ENCODE measurements around the gene NFIB.

NFIB gene

DNA sequence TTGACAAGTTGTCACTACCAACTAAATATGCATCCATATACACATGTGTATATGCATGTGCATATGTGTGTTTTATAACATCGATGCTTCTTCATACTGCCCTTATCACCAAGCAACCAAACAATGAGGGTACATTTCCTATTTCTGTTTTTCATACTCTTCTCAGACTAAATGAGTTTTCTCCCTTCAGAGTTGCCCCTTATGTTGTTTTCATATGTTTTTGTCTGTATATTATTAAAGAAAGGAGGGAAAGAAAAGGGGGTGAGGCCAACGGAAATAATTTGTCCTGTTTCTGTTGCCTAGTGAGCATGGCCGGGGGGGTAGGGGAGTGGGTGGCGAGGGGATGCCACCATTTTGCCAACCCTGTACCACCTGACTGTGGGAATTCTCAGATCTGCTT, 28.8 kb upstream of the NFIB start:
- no peak for DNase-seq (ENCODE audit: extremely low spot score)
- POLR2A ChIA-PET = no interaction called here
- CTCF ChIA-PET = no interaction called here
- no peak for TF ChIP-seq NFRKB (IDR thresholded peaks at IDR 0.05)

DNA sequence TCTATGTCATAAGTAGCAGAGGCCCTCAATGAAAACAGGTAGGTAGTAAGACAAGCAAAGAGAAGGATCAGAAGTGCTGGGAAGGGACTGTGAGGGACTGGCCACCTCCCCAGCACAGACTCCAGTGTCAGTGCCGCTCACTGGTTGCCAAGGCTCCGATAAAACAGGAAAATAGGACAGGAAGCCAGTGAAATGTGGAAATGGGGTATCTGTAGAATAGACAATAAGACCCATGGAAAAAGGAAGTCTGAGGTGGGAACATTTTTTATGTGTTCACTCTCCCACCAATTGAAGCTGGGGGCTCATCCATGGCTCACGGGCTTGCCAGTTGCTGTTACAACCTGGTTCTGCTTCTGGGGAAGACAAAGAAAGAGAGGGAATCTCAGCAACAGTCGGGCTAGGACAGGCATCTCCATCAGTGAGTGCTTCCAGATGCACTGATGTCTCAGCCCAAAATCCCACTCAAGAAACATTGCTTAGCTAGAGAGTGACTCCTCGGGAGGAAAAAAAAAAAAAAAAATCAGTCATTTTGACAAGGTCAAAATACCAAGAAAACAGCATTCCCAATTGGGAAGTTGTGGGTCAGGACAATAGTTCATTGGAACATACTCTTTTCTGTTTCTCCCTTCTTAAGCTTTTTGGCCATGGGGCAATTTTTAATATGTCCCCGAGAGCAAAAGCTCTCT, 27.6 kb upstream of the NFIB start:
- TF ChIP-seq FOXA1 (IDR thresholded peaks at IDR 0.05) (no peak), FOXK2 (IDR thresholded peaks at IDR 0.05) (no peak), CTBP1 (IDR thresholded peaks at IDR 0.05; ENCODE audit: borderline replicate concordance) (no peak), LEF1 (IDR thresholded peaks at IDR 0.05; ENCODE audit: borderline replicate concordance) (no peak), NFRKB (IDR thresholded peaks at IDR 0.05) (no peak), L3MBTL2 (conservative IDR thresholded peaks at IDR 0.05) (no peak), BHLHE40 (IDR thresholded peaks at IDR 0.05; ENCODE audit: borderline replicate concordance) (no peak), ELF4 (IDR thresholded peaks at IDR 0.05) (no peak), SP1 (IDR thresholded peaks at IDR 0.05) (no peak), HDGF (IDR thresholded peaks at IDR 0.05; ENCODE audit: borderline replicate concordance) (no peak)
- CTCF ChIA-PET = no interaction called here
- POLR2A ChIA-PET = no interaction called here
- no peak for DNase-seq (ENCODE audit: extremely low spot score)

DNA sequence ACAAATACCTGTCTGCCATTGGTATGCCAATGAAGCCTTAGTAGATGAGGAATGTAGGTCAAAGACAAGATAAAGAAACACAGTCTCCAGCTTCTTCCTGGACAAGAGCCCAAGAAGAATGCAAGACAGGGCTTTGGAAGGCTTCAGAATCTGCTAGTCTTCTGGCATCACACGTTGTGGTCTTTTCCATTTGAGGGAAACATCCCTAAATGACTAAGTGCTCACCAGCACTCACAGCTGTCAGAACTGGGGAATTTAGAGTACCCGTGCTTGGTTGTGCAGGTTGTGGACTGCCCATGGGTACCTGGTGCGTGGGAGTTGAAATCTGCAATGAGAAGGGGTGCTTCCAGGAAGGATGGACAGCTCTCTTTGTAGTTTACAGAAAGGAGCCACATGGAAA, 27.1 kb upstream of the NFIB start:
- no peak for DNase-seq (ENCODE audit: extremely low spot score)
- TF ChIP-seq LEF1 (IDR thresholded peaks at IDR 0.05; ENCODE audit: borderline replicate concordance) = no peak
- TF ChIP-seq CTBP1 (IDR thresholded peaks at IDR 0.05; ENCODE audit: borderline replicate concordance) = no peak
- no peak for TF ChIP-seq FOXA1 (IDR thresholded peaks at IDR 0.05)
- no peak for TF ChIP-seq ZNF384 (IDR thresholded peaks at IDR 0.05)
- TF ChIP-seq ELF4 (IDR thresholded peaks at IDR 0.05) = no peak
- no peak for TF ChIP-seq NFRKB (IDR thresholded peaks at IDR 0.05)
- TF ChIP-seq SUZ12 (IDR thresholded peaks at IDR 0.05) = no peak
- TF ChIP-seq FOXK2 (IDR thresholded peaks at IDR 0.05) = no peak
- no peak for TF ChIP-seq BHLHE40 (IDR thresholded peaks at IDR 0.05; ENCODE audit: borderline replicate concordance)
- TF ChIP-seq FOXM1 (IDR thresholded peaks at IDR 0.05; ENCODE audit: borderline replicate concordance) = no peak
- TF ChIP-seq HDGF (IDR thresholded peaks at IDR 0.05; ENCODE audit: borderline replicate concordance) = no peak
- TF ChIP-seq SP1 (IDR thresholded peaks at IDR 0.05) = no peak
- TF ChIP-seq ARNT (IDR thresholded peaks at IDR 0.05) = no peak
- TF ChIP-seq, protein P1, sequence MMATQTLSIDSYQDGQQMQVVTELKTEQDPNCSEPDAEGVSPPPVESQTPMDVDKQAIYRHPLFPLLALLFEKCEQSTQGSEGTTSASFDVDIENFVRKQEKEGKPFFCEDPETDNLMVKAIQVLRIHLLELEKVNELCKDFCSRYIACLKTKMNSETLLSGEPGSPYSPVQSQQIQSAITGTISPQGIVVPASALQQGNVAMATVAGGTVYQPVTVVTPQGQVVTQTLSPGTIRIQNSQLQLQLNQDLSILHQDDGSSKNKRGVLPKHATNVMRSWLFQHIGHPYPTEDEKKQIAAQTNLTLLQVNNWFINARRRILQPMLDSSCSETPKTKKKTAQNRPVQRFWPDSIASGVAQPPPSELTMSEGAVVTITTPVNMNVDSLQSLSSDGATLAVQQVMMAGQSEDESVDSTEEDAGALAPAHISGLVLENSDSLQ (IDR thresholded peaks at IDR 0.05) = no peak
- TF ChIP-seq TARDBP (IDR thresholded peaks at IDR 0.05) = no peak
- ChIA-PET CTCF (no interaction called here), POLR2A (no interaction called here)

DNA sequence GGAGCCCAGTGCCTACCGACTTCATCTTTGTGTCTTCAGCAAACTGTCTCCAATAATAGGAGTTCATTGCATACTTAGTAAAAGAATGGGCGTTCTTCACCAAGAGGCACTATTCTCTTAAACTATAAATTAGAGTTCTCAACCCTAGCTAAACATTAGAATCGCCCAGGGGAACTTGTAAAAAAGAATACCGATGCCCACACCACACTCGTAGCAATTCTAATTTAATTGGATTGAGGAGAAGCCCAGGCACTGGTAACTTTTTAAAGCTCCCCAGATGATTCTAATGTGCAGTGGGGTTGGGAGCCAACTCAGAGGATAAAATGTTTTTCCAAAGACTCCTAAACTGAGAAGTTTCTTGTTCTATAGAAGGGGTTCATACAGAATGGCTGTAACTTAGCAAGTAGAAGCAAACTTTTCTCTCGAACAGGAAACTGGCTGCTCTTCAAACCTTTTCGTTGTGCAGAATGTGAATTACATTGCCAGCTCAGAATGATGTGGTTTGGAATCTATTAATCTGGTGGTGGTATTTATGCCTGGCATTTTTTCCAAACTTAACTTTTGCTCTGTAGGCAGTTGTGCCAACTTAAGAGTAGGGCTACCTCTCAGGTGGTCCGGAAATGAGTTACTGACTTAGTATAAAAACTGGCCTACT, 26.4 kb upstream of the NFIB start:
- ChIA-PET POLR2A (no interaction called here), CTCF (no interaction called here)
- DNase-seq (ENCODE audit: extremely low spot score) = no peak
- TF ChIP-seq SP1 (IDR thresholded peaks at IDR 0.05) (no peak), ZNF384 (IDR thresholded peaks at IDR 0.05) (no peak), L3MBTL2 (conservative IDR thresholded peaks at IDR 0.05) (no peak), HDGF (IDR thresholded peaks at IDR 0.05; ENCODE audit: borderline replicate concordance) (no peak), SUZ12 (IDR thresholded peaks at IDR 0.05) (no peak), FOXA1 (IDR thresholded peaks at IDR 0.05) (no peak), LEF1 (IDR thresholded peaks at IDR 0.05; ENCODE audit: borderline replicate concordance) (no peak), FOXM1 (IDR thresholded peaks at IDR 0.05; ENCODE audit: borderline replicate concordance) (no peak), BHLHE40 (IDR thresholded peaks at IDR 0.05; ENCODE audit: borderline replicate concordance) (no peak), CTBP1 (IDR thresholded peaks at IDR 0.05; ENCODE audit: borderline replicate concordance) (no peak), NFRKB (IDR thresholded peaks at IDR 0.05) (no peak)

DNA sequence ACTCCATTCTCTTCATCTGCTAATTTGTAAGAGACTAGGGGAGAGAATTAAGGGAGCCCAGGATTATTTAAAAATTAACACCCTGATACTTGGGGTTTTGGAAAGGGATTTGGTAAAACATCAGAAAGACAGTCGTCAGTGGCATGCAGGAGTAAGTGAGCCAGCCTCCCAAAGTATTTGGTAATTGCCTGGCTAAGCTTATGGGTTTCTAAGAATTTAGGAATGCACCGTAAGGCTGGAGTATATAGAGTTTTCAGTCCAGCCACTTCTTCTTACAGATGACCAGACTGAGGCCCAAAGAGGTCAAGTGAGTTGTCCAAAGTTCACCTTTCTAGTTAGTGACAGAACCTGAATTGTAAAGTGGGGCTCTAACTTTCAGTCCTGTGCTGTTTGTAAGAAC, 25.8 kb upstream of the NFIB start:
- no peak for TF ChIP-seq FOXK2 (IDR thresholded peaks at IDR 0.05)
- TF ChIP-seq ZNF384 (IDR thresholded peaks at IDR 0.05) = no peak
- TF ChIP-seq L3MBTL2 (conservative IDR thresholded peaks at IDR 0.05) = no peak
- TF ChIP-seq NFRKB (IDR thresholded peaks at IDR 0.05) = no peak
- TF ChIP-seq FOXA1 (IDR thresholded peaks at IDR 0.05) = no peak
- TF ChIP-seq HDGF (IDR thresholded peaks at IDR 0.05; ENCODE audit: borderline replicate concordance) = no peak
- no peak for TF ChIP-seq SUZ12 (IDR thresholded peaks at IDR 0.05)
- TF ChIP-seq BHLHE40 (IDR thresholded peaks at IDR 0.05; ENCODE audit: borderline replicate concordance) = no peak
- TF ChIP-seq FOXM1 (IDR thresholded peaks at IDR 0.05; ENCODE audit: borderline replicate concordance) = no peak
- TF ChIP-seq ARNT (IDR thresholded peaks at IDR 0.05) = no peak
- TF ChIP-seq LEF1 (IDR thresholded peaks at IDR 0.05; ENCODE audit: borderline replicate concordance) = no peak
- TF ChIP-seq ELF4 (IDR thresholded peaks at IDR 0.05) = no peak
- TF ChIP-seq SP1 (IDR thresholded peaks at IDR 0.05) = no peak
- TF ChIP-seq, protein P1 (IDR thresholded peaks at IDR 0.05) = no peak
- no peak for TF ChIP-seq CTBP1 (IDR thresholded peaks at IDR 0.05; ENCODE audit: borderline replicate concordance)
- TF ChIP-seq TARDBP (IDR thresholded peaks at IDR 0.05) = no peak
- ChIA-PET CTCF (no interaction called here), POLR2A (no interaction called here)
- DNase-seq (ENCODE audit: extremely low spot score) = no peak

DNA sequence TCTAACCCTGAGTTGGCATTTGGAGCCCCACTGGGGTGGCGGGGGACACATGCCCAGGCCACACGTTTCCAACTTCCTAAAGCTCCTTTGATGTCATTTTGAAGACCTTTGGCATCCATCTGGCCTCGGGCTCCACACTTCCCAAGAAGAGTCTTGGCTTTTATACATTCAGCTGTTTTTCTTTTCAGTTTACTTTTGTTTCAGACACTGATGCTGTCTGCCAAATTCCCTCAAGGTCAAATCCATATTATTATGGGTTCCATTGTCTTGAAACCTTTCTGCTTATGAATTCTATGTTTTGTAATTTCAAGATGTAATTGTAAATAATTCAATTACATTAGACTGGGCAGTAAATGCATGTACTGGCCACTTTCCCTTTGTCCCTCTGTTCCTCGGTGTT, 23.7 kb upstream of the NFIB start:
- TF ChIP-seq TARDBP (IDR thresholded peaks at IDR 0.05) (no peak), FOXA1 (IDR thresholded peaks at IDR 0.05) (no peak), ELF4 (IDR thresholded peaks at IDR 0.05) (no peak)
- POLR2A ChIA-PET = no interaction called here
- no peak for DNase-seq (ENCODE audit: extremely low spot score)
- CTCF ChIA-PET = no interaction called here

DNA sequence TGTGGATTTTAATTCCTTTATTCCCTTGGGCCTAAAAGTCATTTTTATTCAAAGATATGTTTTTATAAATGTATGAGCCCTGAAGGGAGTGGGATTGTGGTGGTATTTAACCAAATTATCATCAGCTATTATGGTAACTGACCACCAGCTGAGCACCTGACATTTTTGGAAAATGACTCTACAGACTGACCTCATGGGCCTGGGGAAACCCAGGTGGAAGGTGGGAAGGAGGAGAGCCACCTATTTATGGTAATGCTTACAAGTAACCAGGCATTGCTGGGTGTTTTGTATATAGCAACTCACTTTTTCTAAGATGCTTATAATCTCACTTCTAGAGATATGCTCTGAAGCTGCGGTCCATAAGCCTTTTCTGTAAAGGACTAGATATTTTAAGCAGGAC, 22.3 kb upstream of the NFIB start:
- CTCF ChIA-PET = no interaction called here
- POLR2A ChIA-PET = no interaction called here
- TF ChIP-seq CTBP1 (IDR thresholded peaks at IDR 0.05; ENCODE audit: borderline replicate concordance) = no peak
- no peak for TF ChIP-seq FOXA1 (IDR thresholded peaks at IDR 0.05)
- no peak for TF ChIP-seq ELF4 (IDR thresholded peaks at IDR 0.05)
- DNase-seq (ENCODE audit: extremely low spot score) = no peak

All from HEK293T (cell line).